HEK293 (cell line): Measurements from ENCODE around the gene KRTAP10-6.

Experiments used
- CTCF ChIA-PET: fragments of 350-600 bp; formaldehyde crosslinking; extraction: SDS; loops from one replicate; lab custom pipeline; 2021; ENCODE audit warnings: antibody characterized with exemption; lab: Yijun Ruan, JAX
- POLR2A ChIA-PET: fragments of 300-600 bp; formaldehyde crosslinking; extraction: SDS; loops from one replicate; lab custom pipeline; 2020; ENCODE audit warnings: antibody characterized with exemption, inconsistent platforms; lab: Yijun Ruan, JAX
- H3K27ac ChIP-seq: fragments of 200-500 bp; sonication (Bioruptor generic); 2 replicates; pipeline ENCODE4 v1.5.1; 2014; ENCODE audit warnings: low read depth, low read length, control low read depth, inconsistent platforms; ENCODE audit errors: extremely low read depth
- H3K36me3 ChIP-seq, 2 experiments: fragments of 200-500 bp in 1 of 2; sonication (Bioruptor generic) in 1 of 2; 1 replicate in 1 of 2; 2 replicates in 1 of 2; pipeline ENCODE4 v1.5.1; 2014 to 2017; ENCODE audit warnings: inconsistent platforms in 2 of 2, low read length in 2 of 2; ENCODE audit not compliant: control insufficient read depth in 2 of 2, insufficient read depth in 1 of 2
- H3K4me1 ChIP-seq: fragments of 200-500 bp; sonication (Bioruptor generic); 2 replicates; pipeline ENCODE4 v1.5.1; 2014; ENCODE audit warnings: mild to moderate bottlenecking, low read length, inconsistent platforms; ENCODE audit not compliant: control insufficient read depth, insufficient read depth
- H3K4me3 ChIP-seq: 2 replicates; pipeline ENCODE4 v1.5.1; 2011; ENCODE audit warnings: low read depth, mild to moderate bottlenecking, control low read depth, low read length, moderate library complexity
- H3K9me3 ChIP-seq: fragments of 200-500 bp; sonication (Bioruptor generic); 2 replicates; pipeline ENCODE4 v1.5.1; 2014; ENCODE audit warnings: low read depth, low read length, inconsistent platforms; ENCODE audit not compliant: control insufficient read depth, insufficient read depth
- HOXA7 ChIP-seq: sonication (generic); formaldehyde crosslinking; IDR thresholded peaks from 2 replicates; pipeline ENCODE4 v1.8.1; 2022; ENCODE audit warnings: missing genetic modification reagents, borderline replicate concordance
- KLF10 ChIP-seq: fragments of 450-650 bp; IDR thresholded peaks from 2 replicates; pipeline ENCODE4 v1.5.1; 2018; ENCODE audit warnings: missing biosample characterization, mild to moderate bottlenecking, missing genetic modification characterization
- KLF16 ChIP-seq: fragments of 450-650 bp; formaldehyde crosslinking; IDR thresholded peaks from 2 replicates; pipeline ENCODE4 v1.5.1; 2017; ENCODE audit warnings: missing biosample characterization, missing genetic modification characterization
- PATZ1 ChIP-seq: fragments of 450-650 bp; formaldehyde crosslinking; IDR thresholded peaks from 2 replicates; pipeline ENCODE4 v1.5.1; 2016; ENCODE audit warnings: missing biosample characterization, missing genetic modification characterization
- PRDM6 ChIP-seq: fragments of 450-650 bp; formaldehyde crosslinking; IDR thresholded peaks from 2 replicates; pipeline ENCODE4 v1.5.1; 2017; ENCODE audit warnings: missing biosample characterization, missing genetic modification characterization
- SALL2 ChIP-seq: fragments of 450-650 bp; formaldehyde crosslinking; IDR thresholded peaks from 2 replicates; pipeline ENCODE4 v1.5.0; 2017; ENCODE audit warnings: missing biosample characterization, mild to moderate bottlenecking, missing genetic modification characterization, borderline replicate concordance
- ZBTB44 ChIP-seq: fragments of 450-650 bp; IDR thresholded peaks from 2 replicates; pipeline ENCODE4 v1.5.1; 2018; ENCODE audit warnings: missing biosample characterization, mild to moderate bottlenecking, missing genetic modification characterization
- ZEB2 ChIP-seq: fragments of 450-650 bp; formaldehyde crosslinking; IDR thresholded peaks from 2 replicates; pipeline ENCODE4 v1.5.1; 2016; ENCODE audit warnings: missing biosample characterization, missing genetic modification characterization
- ZFHX2 ChIP-seq: fragments of 450-650 bp; formaldehyde crosslinking; conservative IDR thresholded peaks from 2 replicates; pipeline ENCODE4 v1.5.1; 2016; ENCODE audit warnings: missing biosample characterization, missing genetic modification characterization
- ZNF366 ChIP-seq: fragments of 450-650 bp; formaldehyde crosslinking; conservative IDR thresholded peaks from 2 replicates; pipeline ENCODE4 v1.5.1; 2016; ENCODE audit warnings: missing biosample characterization, missing genetic modification characterization
- ZNF423 ChIP-seq: fragments of 450-650 bp; formaldehyde crosslinking; IDR thresholded peaks from 2 replicates; pipeline ENCODE4 v1.5.1; 2016; ENCODE audit warnings: missing biosample characterization, missing genetic modification characterization
- ZNF48 ChIP-seq: fragments of 450-650 bp; formaldehyde crosslinking; IDR thresholded peaks from 2 replicates; pipeline ENCODE4 v1.5.1; 2016; ENCODE audit warnings: missing biosample characterization, missing genetic modification characterization
- ZNF521 ChIP-seq: fragments of 450-650 bp; formaldehyde crosslinking; IDR thresholded peaks from 2 replicates; pipeline ENCODE4 v1.5.1; 2017; ENCODE audit warnings: missing biosample characterization, mild to moderate bottlenecking, missing genetic modification characterization
- ZNF544 ChIP-seq: fragments of 450-650 bp; formaldehyde crosslinking; IDR thresholded peaks from 2 replicates; pipeline ENCODE4 v1.5.0; 2017; ENCODE audit warnings: missing biosample characterization, missing genetic modification characterization
- ZNF621 ChIP-seq: fragments of 450-650 bp; formaldehyde crosslinking; IDR thresholded peaks from 2 replicates; pipeline ENCODE4 v1.5.1; 2017; ENCODE audit warnings: missing biosample characterization, missing genetic modification characterization
- ZNF664 ChIP-seq: fragments of 450-650 bp; formaldehyde crosslinking; IDR thresholded peaks from 2 replicates; pipeline ENCODE4 v1.5.1; 2016; ENCODE audit warnings: missing biosample characterization, missing genetic modification characterization
- ZNF677 ChIP-seq: fragments of 450-650 bp; IDR thresholded peaks from 2 replicates; pipeline ENCODE4 v1.5.0; 2018; ENCODE audit warnings: missing biosample characterization, mild to moderate bottlenecking, missing genetic modification characterization, moderate library complexity
- ZNF76 ChIP-seq: fragments of 450-650 bp; formaldehyde crosslinking; IDR thresholded peaks from 2 replicates; pipeline ENCODE4; 2016; ENCODE audit warnings: low read depth, missing biosample characterization, missing genetic modification characterization, borderline replicate concordance
- ZNF785 ChIP-seq: fragments of 450-650 bp; formaldehyde crosslinking; IDR thresholded peaks from 2 replicates; pipeline ENCODE4 v1.5.1; 2016; ENCODE audit warnings: missing biosample characterization, missing genetic modification characterization
- ZSCAN30 ChIP-seq: fragments of 450-650 bp; IDR thresholded peaks from 2 replicates; pipeline ENCODE4 v1.5.1; 2018; ENCODE audit warnings: missing biosample characterization, mild to moderate bottlenecking, missing genetic modification characterization, moderate library complexity
- ZXDB ChIP-seq: fragments of 450-650 bp; formaldehyde crosslinking; IDR thresholded peaks from 2 replicates; pipeline ENCODE4 v1.5.1; 2016; ENCODE audit warnings: missing biosample characterization, missing genetic modification characterization
- TF ChIP-seq, protein P1 (sequence below): fragments of 450-650 bp; formaldehyde crosslinking; IDR thresholded peaks from 2 replicates; pipeline ENCODE4 v1.5.1; 2016; ENCODE audit warnings: missing biosample characterization, missing genetic modification characterization, borderline replicate concordance
- TF ChIP-seq, protein P2 (sequence below): fragments of 450-650 bp; formaldehyde crosslinking; IDR thresholded peaks from 2 replicates; pipeline ENCODE4 v1.5.1; 2016; ENCODE audit warnings: missing biosample characterization, missing genetic modification characterization
- TF ChIP-seq, protein P3 (sequence below): fragments of 450-650 bp; formaldehyde crosslinking; IDR thresholded peaks from 2 replicates; pipeline ENCODE4 v1.5.1; 2016; ENCODE audit warnings: missing biosample characterization, missing genetic modification characterization
- TF ChIP-seq, protein P4 (sequence below): fragments of 450-650 bp; formaldehyde crosslinking; IDR thresholded peaks from 2 replicates; pipeline ENCODE4 v1.5.1; 2016; ENCODE audit warnings: missing biosample characterization, missing genetic modification characterization

Gene KRTAP10-6

DNA sequence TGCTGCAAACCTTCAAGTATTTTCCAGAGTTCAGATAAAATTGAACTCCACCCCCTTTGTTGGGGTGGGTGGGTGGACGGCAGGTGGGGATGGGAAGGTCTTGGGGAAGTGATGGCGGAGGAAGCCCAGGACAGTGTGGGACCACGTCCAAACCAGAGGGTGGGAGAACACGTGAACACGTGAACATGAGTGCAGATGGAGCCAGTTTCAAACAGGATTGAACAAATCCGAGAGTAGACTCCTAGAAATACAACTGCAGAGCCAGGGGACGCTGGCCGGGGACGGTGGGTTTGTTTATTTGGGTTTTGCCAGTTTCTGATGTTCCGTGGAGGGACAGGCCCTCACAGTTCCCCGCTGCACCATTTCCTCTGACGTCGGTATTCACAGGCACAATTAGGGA lies 43.9 kb downstream of the KRTAP10-6 start (continued):
- TF ChIP-seq, protein P1, sequence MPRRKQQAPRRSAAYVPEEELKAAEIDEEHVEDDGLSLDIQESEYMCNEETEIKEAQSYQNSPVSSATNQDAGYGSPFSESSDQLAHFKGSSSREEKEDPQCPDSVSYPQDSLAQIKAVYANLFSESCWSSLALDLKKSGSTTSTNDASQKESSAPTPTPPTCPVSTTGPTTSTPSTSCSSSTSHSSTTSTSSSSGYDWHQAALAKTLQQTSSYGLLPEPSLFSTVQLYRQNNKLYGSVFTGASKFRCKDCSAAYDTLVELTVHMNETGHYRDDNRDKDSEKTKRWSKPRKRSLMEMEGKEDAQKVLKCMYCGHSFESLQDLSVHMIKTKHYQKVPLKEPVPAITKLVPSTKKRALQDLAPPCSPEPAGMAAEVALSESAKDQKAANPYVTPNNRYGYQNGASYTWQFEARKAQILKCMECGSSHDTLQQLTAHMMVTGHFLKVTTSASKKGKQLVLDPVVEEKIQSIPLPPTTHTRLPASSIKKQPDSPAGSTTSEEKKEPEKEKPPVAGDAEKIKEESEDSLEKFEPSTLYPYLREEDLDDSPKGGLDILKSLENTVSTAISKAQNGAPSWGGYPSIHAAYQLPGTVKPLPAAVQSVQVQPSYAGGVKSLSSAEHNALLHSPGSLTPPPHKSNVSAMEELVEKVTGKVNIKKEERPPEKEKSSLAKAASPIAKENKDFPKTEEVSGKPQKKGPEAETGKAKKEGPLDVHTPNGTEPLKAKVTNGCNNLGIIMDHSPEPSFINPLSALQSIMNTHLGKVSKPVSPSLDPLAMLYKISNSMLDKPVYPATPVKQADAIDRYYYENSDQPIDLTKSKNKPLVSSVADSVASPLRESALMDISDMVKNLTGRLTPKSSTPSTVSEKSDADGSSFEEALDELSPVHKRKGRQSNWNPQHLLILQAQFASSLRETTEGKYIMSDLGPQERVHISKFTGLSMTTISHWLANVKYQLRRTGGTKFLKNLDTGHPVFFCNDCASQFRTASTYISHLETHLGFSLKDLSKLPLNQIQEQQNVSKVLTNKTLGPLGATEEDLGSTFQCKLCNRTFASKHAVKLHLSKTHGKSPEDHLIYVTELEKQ (tag by site-specific recombination), result no peak
- TF ChIP-seq ZBTB44 (tag by site-specific recombination) (no peak), ZNF423 (tag by site-specific recombination) (no peak), KLF10 (no peak), ZXDB (tag by site-specific recombination) (no peak), PATZ1 (tag by site-specific recombination) (no peak), ZNF76 (tag by site-specific recombination) (no peak), ZNF677 (tag by site-specific recombination) (no peak), ZNF785 (tag by site-specific recombination) (no peak), ZFHX2 (tag by site-specific recombination) (no peak), ZNF48 (tag by site-specific recombination) (no peak), KLF16 (tag by site-specific recombination) (no peak), ZNF621 (tag by site-specific recombination) (no peak)
- TF ChIP-seq, protein P2, sequence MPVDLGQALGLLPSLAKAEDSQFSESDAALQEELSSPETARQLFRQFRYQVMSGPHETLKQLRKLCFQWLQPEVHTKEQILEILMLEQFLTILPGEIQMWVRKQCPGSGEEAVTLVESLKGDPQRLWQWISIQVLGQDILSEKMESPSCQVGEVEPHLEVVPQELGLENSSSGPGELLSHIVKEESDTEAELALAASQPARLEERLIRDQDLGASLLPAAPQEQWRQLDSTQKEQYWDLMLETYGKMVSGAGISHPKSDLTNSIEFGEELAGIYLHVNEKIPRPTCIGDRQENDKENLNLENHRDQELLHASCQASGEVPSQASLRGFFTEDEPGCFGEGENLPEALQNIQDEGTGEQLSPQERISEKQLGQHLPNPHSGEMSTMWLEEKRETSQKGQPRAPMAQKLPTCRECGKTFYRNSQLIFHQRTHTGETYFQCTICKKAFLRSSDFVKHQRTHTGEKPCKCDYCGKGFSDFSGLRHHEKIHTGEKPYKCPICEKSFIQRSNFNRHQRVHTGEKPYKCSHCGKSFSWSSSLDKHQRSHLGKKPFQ (tag by site-specific recombination), result no peak
- TF ChIP-seq, protein P3, sequence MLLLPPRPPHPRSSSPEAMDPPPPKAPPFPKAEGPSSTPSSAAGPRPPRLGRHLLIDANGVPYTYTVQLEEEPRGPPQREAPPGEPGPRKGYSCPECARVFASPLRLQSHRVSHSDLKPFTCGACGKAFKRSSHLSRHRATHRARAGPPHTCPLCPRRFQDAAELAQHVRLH (tag by site-specific recombination), result no peak

- Histone ChIP-seq H3K27ac (no peak overlapping the region), H3K9me3 (no peaks in the 10 kb centered on the region), H3K4me1 (no peaks in the 10 kb centered on the region), H3K4me3 (no peak overlapping the region), H3K36me3 (no peaks in the 10 kb centered on the region)
- POLR2A ChIA-PET, result no interaction called here
- CTCF ChIA-PET, result interaction anchor here (1.0 kb wide), 1 partner anchor 246 kb away, joined by 3 read pairs; no protein-coding TSS in a partner anchor
- TF ChIP-seq ZEB2 (tag by site-specific recombination) (no peak), PRDM6 (tag by site-specific recombination) (no peak), ZNF544 (tag by site-specific recombination) (no peak), HOXA7 (no peak), ZNF521 (tag by site-specific recombination) (no peak), SALL2 (no peak), ZNF366 (tag by site-specific recombination) (no peak), ZNF664 (no peak), ZSCAN30 (tag by site-specific recombination) (no peak)
- TF ChIP-seq, protein P4, sequence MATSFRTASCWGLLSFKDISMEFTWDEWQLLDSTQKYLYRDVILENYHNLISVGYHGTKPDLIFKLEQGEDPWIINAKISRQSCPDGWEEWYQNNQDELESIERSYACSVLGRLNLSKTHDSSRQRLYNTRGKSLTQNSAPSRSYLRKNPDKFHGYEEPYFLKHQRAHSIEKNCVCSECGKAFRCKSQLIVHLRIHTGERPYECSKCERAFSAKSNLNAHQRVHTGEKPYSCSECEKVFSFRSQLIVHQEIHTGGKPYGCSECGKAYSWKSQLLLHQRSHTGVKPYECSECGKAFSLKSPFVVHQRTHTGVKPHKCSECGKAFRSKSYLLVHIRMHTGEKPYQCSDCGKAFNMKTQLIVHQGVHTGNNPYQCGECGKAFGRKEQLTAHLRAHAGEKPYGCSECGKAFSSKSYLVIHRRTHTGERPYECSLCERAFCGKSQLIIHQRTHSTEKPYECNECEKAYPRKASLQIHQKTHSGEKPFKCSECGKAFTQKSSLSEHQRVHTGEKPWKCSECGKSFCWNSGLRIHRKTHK, result no peak
Measured at GRCh38 chr21:44547656-44548331, 44.5 kb downstream of the KRTAP10-6 start.
